ENCODE data around the gene NKAPD1. TPM values are rescaled to one million over a fixed set of nuclear protein-coding genes. Genes with fewer than 3 reads are reported as not detected.

The NKAPD1 gene
- total and polyA plus RNA-seq, 9 of the 15 experiments (the other 6 are each of a cell fraction or from before 2014, with no cell fraction given), result 14.1 to 73.5 (median 29.3) TPM

DNA sequence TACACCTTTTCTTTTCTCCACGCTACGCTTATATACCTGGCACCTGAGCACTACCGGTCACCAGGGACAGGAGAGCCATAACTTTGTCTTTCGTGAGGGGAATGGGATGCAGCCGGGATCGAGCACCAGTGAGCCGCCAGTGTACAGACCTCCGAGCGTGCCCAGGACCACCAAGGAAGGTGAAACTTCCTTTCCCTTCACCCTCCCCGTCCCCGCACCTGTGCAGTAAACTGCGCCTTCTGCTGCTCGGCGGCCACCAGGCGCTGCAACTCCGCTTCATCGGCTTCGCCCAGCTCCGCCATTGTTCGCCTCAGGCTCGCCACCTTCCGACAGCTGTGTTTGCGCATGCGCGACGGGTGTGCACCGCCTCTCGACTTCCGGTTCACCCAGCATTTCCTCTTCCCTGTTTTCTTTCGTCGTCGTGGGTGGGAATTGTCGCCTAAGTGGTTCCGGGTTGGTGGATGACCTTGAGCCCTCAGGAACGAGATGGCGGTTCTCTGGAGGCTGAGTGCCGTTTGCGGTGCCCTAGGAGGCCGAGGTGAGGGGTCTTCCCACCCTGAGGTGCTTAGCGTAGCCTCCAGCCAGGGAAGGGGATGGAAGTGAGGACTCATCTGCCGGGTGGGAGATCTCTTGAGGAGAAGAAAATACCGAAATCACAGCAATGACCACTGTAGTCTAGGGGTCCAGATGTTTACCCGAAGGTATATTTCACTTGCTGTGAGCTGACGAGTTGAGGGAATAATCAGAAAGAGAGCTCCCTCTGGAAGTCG, 12.5 kb downstream of the NKAPD1 start, which contains the start of the genes SDHD and TIMM8B (continued):
- TF ChIP-seq ZNF717 (CRISPR knock-in tag; IDR thresholded peaks at IDR 0.05), result no peak
- TF ChIP-seq ZNF232 (CRISPR knock-in tag; IDR thresholded peaks at IDR 0.05), result peak; percentile 15; the same call in 1 of the 2 replicates
- no peak for TF ChIP-seq OTX1 (CRISPR knock-in tag; IDR thresholded peaks at IDR 0.05)
- no peak for TF ChIP-seq IFI16 (CRISPR knock-in tag; IDR thresholded peaks at IDR 0.05)
- no peak for TF ChIP-seq NFIX (CRISPR knock-in tag; IDR thresholded peaks at IDR 0.05; ENCODE audit: low read depth)
- no peak for TF ChIP-seq NCOA2 (IDR thresholded peaks at IDR 0.05; ENCODE audit: partially characterized antibody in 2 of 2)
- TF ChIP-seq RBFOX2 (IDR thresholded peaks at IDR 0.05; ENCODE audit: low read depth, low read length), result peak; percentile 97
- peak; percentile 56; the same call in 1 of the 2 replicates for TF ChIP-seq NR1H2 (CRISPR knock-in tag; IDR thresholded peaks at IDR 0.05)
- no peak for TF ChIP-seq TEAD4 (IDR thresholded peaks at IDR 0.05; ENCODE audit: low read length)
- no peak for TF ChIP-seq TEAD4 (CRISPR knock-in tag; IDR thresholded peaks at IDR 0.05; ENCODE audit: borderline replicate concordance)
- TF ChIP-seq, protein P1, sequence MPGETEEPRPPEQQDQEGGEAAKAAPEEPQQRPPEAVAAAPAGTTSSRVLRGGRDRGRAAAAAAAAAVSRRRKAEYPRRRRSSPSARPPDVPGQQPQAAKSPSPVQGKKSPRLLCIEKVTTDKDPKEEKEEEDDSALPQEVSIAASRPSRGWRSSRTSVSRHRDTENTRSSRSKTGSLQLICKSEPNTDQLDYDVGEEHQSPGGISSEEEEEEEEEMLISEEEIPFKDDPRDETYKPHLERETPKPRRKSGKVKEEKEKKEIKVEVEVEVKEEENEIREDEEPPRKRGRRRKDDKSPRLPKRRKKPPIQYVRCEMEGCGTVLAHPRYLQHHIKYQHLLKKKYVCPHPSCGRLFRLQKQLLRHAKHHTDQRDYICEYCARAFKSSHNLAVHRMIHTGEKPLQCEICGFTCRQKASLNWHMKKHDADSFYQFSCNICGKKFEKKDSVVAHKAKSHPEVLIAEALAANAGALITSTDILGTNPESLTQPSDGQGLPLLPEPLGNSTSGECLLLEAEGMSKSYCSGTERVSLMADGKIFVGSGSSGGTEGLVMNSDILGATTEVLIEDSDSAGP (CRISPR knock-in tag; IDR thresholded peaks at IDR 0.05), result no peak; the same call in 1 of the 2 replicates
- no peak for TF ChIP-seq FIP1L1 (IDR thresholded peaks at IDR 0.05; ENCODE audit: low read depth, low read length, poor library complexity, severe bottlenecking)
- TF ChIP-seq SETDB1 (IDR thresholded peaks at IDR 0.05; ENCODE audit: low read length), result no peak
- TF ChIP-seq, protein P2, sequence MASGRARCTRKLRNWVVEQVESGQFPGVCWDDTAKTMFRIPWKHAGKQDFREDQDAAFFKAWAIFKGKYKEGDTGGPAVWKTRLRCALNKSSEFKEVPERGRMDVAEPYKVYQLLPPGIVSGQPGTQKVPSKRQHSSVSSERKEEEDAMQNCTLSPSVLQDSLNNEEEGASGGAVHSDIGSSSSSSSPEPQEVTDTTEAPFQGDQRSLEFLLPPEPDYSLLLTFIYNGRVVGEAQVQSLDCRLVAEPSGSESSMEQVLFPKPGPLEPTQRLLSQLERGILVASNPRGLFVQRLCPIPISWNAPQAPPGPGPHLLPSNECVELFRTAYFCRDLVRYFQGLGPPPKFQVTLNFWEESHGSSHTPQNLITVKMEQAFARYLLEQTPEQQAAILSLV (tag; IDR thresholded peaks at IDR 0.05), result no peak
- no peak for TF ChIP-seq BACH1 (tag; IDR thresholded peaks at IDR 0.05)
- TF ChIP-seq EP300 (IDR thresholded peaks at IDR 0.05; ENCODE audit: low read length), result peak; percentile 6; the same call in 1 of the 2 replicates
- TF ChIP-seq MTF1 (CRISPR knock-in tag; IDR thresholded peaks at IDR 0.05; ENCODE audit: borderline replicate concordance), result no peak
- TF ChIP-seq, protein P3, sequence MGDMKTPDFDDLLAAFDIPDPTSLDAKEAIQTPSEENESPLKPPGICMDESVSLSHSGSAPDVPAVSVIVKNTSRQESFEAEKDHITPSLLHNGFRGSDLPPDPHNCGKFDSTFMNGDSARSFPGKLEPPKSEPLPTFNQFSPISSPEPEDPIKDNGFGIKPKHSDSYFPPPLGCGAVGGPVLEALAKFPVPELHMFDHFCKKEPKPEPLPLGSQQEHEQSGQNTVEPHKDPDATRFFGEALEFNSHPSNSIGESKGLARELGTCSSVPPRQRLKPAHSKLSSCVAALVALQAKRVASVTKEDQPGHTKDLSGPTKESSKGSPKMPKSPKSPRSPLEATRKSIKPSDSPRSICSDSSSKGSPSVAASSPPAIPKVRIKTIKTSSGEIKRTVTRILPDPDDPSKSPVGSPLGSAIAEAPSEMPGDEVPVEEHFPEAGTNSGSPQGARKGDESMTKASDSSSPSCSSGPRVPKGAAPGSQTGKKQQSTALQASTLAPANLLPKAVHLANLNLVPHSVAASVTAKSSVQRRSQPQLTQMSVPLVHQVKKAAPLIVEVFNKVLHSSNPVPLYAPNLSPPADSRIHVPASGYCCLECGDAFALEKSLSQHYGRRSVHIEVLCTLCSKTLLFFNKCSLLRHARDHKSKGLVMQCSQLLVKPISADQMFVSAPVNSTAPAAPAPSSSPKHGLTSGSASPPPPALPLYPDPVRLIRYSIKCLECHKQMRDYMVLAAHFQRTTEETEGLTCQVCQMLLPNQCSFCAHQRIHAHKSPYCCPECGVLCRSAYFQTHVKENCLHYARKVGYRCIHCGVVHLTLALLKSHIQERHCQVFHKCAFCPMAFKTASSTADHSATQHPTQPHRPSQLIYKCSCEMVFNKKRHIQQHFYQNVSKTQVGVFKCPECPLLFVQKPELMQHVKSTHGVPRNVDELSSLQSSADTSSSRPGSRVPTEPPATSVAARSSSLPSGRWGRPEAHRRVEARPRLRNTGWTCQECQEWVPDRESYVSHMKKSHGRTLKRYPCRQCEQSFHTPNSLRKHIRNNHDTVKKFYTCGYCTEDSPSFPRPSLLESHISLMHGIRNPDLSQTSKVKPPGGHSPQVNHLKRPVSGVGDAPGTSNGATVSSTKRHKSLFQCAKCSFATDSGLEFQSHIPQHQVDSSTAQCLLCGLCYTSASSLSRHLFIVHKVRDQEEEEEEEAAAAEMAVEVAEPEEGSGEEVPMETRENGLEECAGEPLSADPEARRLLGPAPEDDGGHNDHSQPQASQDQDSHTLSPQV (IDR thresholded peaks at IDR 0.05), result 0 out of 2 replicates have a peak, but pooled peaks have one; percentile 10
- no peak; the same call in 1 of the 2 replicates for TF ChIP-seq ZNF24 (IDR thresholded peaks at IDR 0.05)
- no peak for TF ChIP-seq NR3C1 (CRISPR knock-in tag; IDR thresholded peaks at IDR 0.05)
- TF ChIP-seq ETV5 (CRISPR knock-in tag; IDR thresholded peaks at IDR 0.05; ENCODE audit: low read depth), result peak; percentile 68
- TF ChIP-seq SAFB2 (IDR thresholded peaks at IDR 0.05; ENCODE audit: borderline replicate concordance, low read depth, low read length, severe bottlenecking), result no peak
